IMR-90 (cell line): Measurements from ENCODE around the gene HSD3B1. TPM values are rescaled to one million over a fixed set of nuclear protein-coding genes. Genes with fewer than 3 reads are reported as not detected.

ENCODE experiments used
- polyA plus RNA-seq, 3 experiments: library from polyadenylated mRNA; depleted of rRNA; stranded (reverse); fragments of >200 nt; gene quantifications; 2 replicates each; pipeline ENCODE4 v1.2.3, GENCODE V29; 2012; ENCODE audit warnings: low replicate concordance in 1 of 3
- total RNA-seq: library from RNA; depleted of rRNA; stranded (reverse); fragments of >200 nt; gene quantifications from 2 replicates; pipeline ENCODE4 v1.2.3, GENCODE V29; 2012; rRNA removed

The HSD3B1 gene
- total and polyA plus RNA-seq, 2 of the 4 experiments (the other 2 are of a cell fraction): not detected

Other genes with a start within 250 kb of the HSD3B1 start
- not detected in 2 replicates for gene HAO2, start 138.4 kb upstream of the HSD3B1 start, total RNA-seq
- gene HAO2, start 138.4 kb upstream of the HSD3B1 start, polyA plus RNA-seq (2012; rRNA removed): not detected in 2 replicates
- gene HSD3B2, start 92.1 kb upstream of the HSD3B1 start, total RNA-seq: not detected in 2 replicates
- not detected in 2 replicates for gene HSD3B2, start 92.1 kb upstream of the HSD3B1 start, polyA plus RNA-seq (2012; rRNA removed)
- gene ZNF697, start 141.1 kb downstream of the HSD3B1 start, total RNA-seq: 10.2 and 14.4 TPM in 2 replicates
- gene ZNF697, start 141.1 kb downstream of the HSD3B1 start, polyA plus RNA-seq (2012; rRNA removed): 5.7 and 6.2 TPM in 2 replicates
- gene PHGDH, start 204.7 kb downstream of the HSD3B1 start, total RNA-seq: 162 and 331 TPM in 2 replicates
- gene PHGDH, start 204.7 kb downstream of the HSD3B1 start, polyA plus RNA-seq (2012; rRNA removed): 69.1 and 87.9 TPM in 2 replicates